Measurements from ENCODE around the gene CSNK2A2. TPM values are rescaled to one million over a fixed set of nuclear protein-coding genes. Genes with fewer than 3 reads are reported as not detected.
A peak's percentile ranks its signal among the peaks of the same experiment; 100 is the strongest.

CSNK2A2 gene
- polyA plus RNA-seq, 2 of the 4 experiments (the other 2 are of a cell fraction) = 42.5 to 47.6 TPM

- WGBS (ENCODE audit: missing lambda C conversion rate) = 87% methylated on average over 8 of the region's 8 CpGs
- no peak for FAIRE-seq
- POLR2A ChIA-PET = no interaction called here
- ATAC-seq = no peak
- CTCF ChIA-PET = interaction anchor here (0.6 to 3.3 kb wide), 3 partner anchors 27 to 118 kb away, joined by 3 to 25 read pairs (median 5); no protein-coding TSS in a partner anchor
- Histone ChIP-seq H3K4me2 (no peak overlapping the region), H3K4me1 (peaks cover 34% of the 10 kb centered on the region), H3K9me3 (no peaks in the 10 kb centered on the region), H3K4me3 (no peak overlapping the region), H3K27ac (no peak overlapping the region)
- TF ChIP-seq TP53 (CRISPR knock-in tag; IDR thresholded peaks at IDR 0.05) (no peak), PBX3 (IDR thresholded peaks at IDR 0.05) (no peak), E2F6 (IDR thresholded peaks at IDR 0.05; ENCODE audit: borderline replicate concordance, low read depth) (no peak), CBX8 (IDR thresholded peaks at IDR 0.05) (no peak), ZFP36 (IDR thresholded peaks at IDR 0.05; ENCODE audit: borderline replicate concordance, partially characterized antibody) (no peak), RNF2 (IDR thresholded peaks at IDR 0.05; ENCODE audit: borderline replicate concordance, low read depth) (no peak), MAZ (IDR thresholded peaks at IDR 0.05; ENCODE audit: borderline replicate concordance, low read depth, low read length) (no peak), RCOR1 (IDR thresholded peaks at IDR 0.05; ENCODE audit: low read depth, low read length) (no peak), CHD4 (IDR thresholded peaks at IDR 0.05; ENCODE audit: borderline replicate concordance) (no peak), EHF (CRISPR knock-in tag; IDR thresholded peaks at IDR 0.05) (no peak), RAD21 (conservative IDR thresholded peaks at IDR 0.05 in 1 of 2, IDR thresholded peaks at IDR 0.05 in 1 of 2) (no peak), EHMT2 (IDR thresholded peaks at IDR 0.05; ENCODE audit: low read depth) (no peak), HOXB5 (CRISPR knock-in tag; IDR thresholded peaks at IDR 0.05) (no peak), POLR2AphosphoS2 (conservative IDR thresholded peaks at IDR 0.05; ENCODE audit: low read length) (no peak), HOXB13 (CRISPR knock-in tag; IDR thresholded peaks at IDR 0.05; ENCODE audit: low read depth) (no peak), CHD2 (IDR thresholded peaks at IDR 0.05; ENCODE audit: low read length, partially characterized antibody) (no peak), HES2 (IDR thresholded peaks at IDR 0.05) (no peak), RARB (CRISPR knock-in tag; IDR thresholded peaks at IDR 0.05) (no peak), GATA3 (IDR thresholded peaks at IDR 0.05; ENCODE audit: borderline replicate concordance) (no peak)
- DNase-seq (ENCODE audit: low read depth in 1 of 2, low spot score in 1 of 2) = no peak
Observed at GRCh38 chr16:58123896-58124600, 73.9 kb downstream of the CSNK2A2 start.

- ATAC-seq (no peak), FAIRE-seq (no peak), DNase-seq (ENCODE audit: low read depth in 1 of 2, low spot score in 1 of 2) (no peak)
- Histone ChIP-seq H3K4me2 (peak overlapping the region; percentile 49; the same call in 1 of the 3 replicates), H3K27ac (no peak overlapping the region), H3K9me3 (no peaks in the 10 kb centered on the region), H3K4me3 (no peak overlapping the region), H3K4me1 (peaks cover 13% of the 10 kb centered on the region)
- WGBS (ENCODE audit: missing lambda C conversion rate) = 73% methylated on average over 6 of the region's 6 CpGs
- TF ChIP-seq CHD4 (IDR thresholded peaks at IDR 0.05; ENCODE audit: borderline replicate concordance) (no peak), MAFK (IDR thresholded peaks at IDR 0.05; ENCODE audit: partially characterized antibody) (peak; percentile 64)
- ChIA-PET CTCF (interaction anchor here (0.6 to 3.9 kb wide), 39 partner anchors 8 to 569 kb away, joined by 3 to 37 read pairs (median 4); partner anchors contain the start of genes KATNB1, MMP15, USB1 and ZNF319), POLR2A (interaction anchor here (0.6 kb wide), 1 partner anchor 8 kb away, joined by 3 read pairs; the partner anchor contains the start of gene CFAP20)
Observed at GRCh38 chr16:58121132-58121531, 76.8 kb downstream of the CSNK2A2 start.

- FAIRE-seq = no peak
- no peak overlapping the region for H3K27ac ChIP-seq
Observed at GRCh38 chr16:58120234-58120633, 77.7 kb downstream of the CSNK2A2 start.

More at GRCh38 chr16:58120234-58120633, 77.7 kb downstream of the CSNK2A2 start:
- ATAC-seq (no peak), DNase-seq (ENCODE audit: low read depth in 1 of 2, low spot score in 1 of 2) (no peak)
- CTCF ChIA-PET = interaction anchor here (0.8 to 3.9 kb wide), 6 partner anchors 14 to 101 kb away, joined by 3 to 37 read pairs (median 24); partner anchors contain the start of gene MMP15
- H3K4me2 ChIP-seq = no peak overlapping the region
- no peak for TF ChIP-seq HOXA7 (CRISPR knock-in tag; IDR thresholded peaks at IDR 0.05)
- no peak for TF ChIP-seq RNF2 (IDR thresholded peaks at IDR 0.05; ENCODE audit: borderline replicate concordance, low read depth)
- no peak for TF ChIP-seq CEBPB (IDR thresholded peaks at IDR 0.05)
- no peak for TF ChIP-seq TFCP2L1 (CRISPR knock-in tag; IDR thresholded peaks at IDR 0.05)
- TF ChIP-seq FOXS1 (CRISPR knock-in tag; IDR thresholded peaks at IDR 0.05) = no peak
- no peak for TF ChIP-seq HEYL (CRISPR knock-in tag; IDR thresholded peaks at IDR 0.05)
- no peak for TF ChIP-seq RFX5 (IDR thresholded peaks at IDR 0.05)
- no peak for TF ChIP-seq FOSL2 (IDR thresholded peaks at IDR 0.05)
- TF ChIP-seq FOSL2 (CRISPR knock-in tag; IDR thresholded peaks at IDR 0.05) = no peak
- no peak for TF ChIP-seq CHD4 (IDR thresholded peaks at IDR 0.05; ENCODE audit: borderline replicate concordance)
- no peak for TF ChIP-seq ATOH8 (CRISPR knock-in tag; IDR thresholded peaks at IDR 0.05; ENCODE audit: low read depth)
- TF ChIP-seq EP300 (IDR thresholded peaks at IDR 0.05) = no peak
- no peaks in the 10 kb centered on the region for H3K9me3 ChIP-seq
- POLR2A ChIA-PET = no interaction called here
- 93% methylated on average over 3 of the region's 3 CpGs for WGBS (ENCODE audit: missing lambda C conversion rate)
- H3K4me3 ChIP-seq = no peak overlapping the region
- peaks cover 13% of the 10 kb centered on the region for H3K4me1 ChIP-seq

Data from A549 (cell line).